Activated T-helper 2 cell treated with anti-CD3 and anti-CD28 coated beads, Interferon-gamma antibody, Interleukin-2, Interleukin-4, amounts not matched to agents 10 μg/mL and 5 μg/mL and 100 μg/mL, durations not matched to agents 14 hours and 24 hours and 36 hours (primary cell): ENCODE measurements around the gene FNBP1L. TPM values are rescaled to one million over a fixed set of nuclear protein-coding genes. Genes with fewer than 3 reads are reported as not detected.
"Not testable (repeated sequence)": the region's sequence is repeated elsewhere in the genome, so short reads cannot be mapped to it uniquely, and the experiment has no call there.

Experiments used
- DNase-seq: peaks from one replicate; pipeline ENCODE4 v3.0.0; 2021; ENCODE audit warnings: low spot score
- H3K27ac Mint-ChIP-seq: one replicate; pipeline ENCODE4 v1.8.0; 2021; ENCODE audit warnings: mixed read lengths
- H3K27me3 Mint-ChIP-seq: one replicate; pipeline ENCODE4 v1.8.0; 2021; ENCODE audit warnings: low read depth, mixed read lengths
- H3K36me3 Mint-ChIP-seq: one replicate; pipeline ENCODE4 v1.8.0; 2021; ENCODE audit warnings: low read depth, mixed read lengths
- H3K4me1 Mint-ChIP-seq: one replicate; pipeline ENCODE4 v1.8.0; 2021; ENCODE audit warnings: low read depth, mixed read lengths
- H3K4me3 Mint-ChIP-seq: one replicate; pipeline ENCODE4 v1.8.0; 2021; ENCODE audit warnings: low read depth, mild to moderate bottlenecking, moderate library complexity, mixed read lengths
- H3K9me3 Mint-ChIP-seq: one replicate; pipeline ENCODE4 v1.8.0; 2021; ENCODE audit warnings: mixed read lengths
- intact Hi-C: fragments of 100-400 bp; cut with micrococcal nuclease; formaldehyde crosslinking; loops from one replicate; pipeline ENCODE4 v1.15.1; 2023
- total RNA-seq: library from RNA; stranded (reverse); gene quantifications from 2 replicates; pipeline ENCODE4 v1.2.3, GENCODE V29; 2022

FNBP1L gene
- total RNA-seq, 1 donor from 2014 or later = 0.32 TPM

DNA sequence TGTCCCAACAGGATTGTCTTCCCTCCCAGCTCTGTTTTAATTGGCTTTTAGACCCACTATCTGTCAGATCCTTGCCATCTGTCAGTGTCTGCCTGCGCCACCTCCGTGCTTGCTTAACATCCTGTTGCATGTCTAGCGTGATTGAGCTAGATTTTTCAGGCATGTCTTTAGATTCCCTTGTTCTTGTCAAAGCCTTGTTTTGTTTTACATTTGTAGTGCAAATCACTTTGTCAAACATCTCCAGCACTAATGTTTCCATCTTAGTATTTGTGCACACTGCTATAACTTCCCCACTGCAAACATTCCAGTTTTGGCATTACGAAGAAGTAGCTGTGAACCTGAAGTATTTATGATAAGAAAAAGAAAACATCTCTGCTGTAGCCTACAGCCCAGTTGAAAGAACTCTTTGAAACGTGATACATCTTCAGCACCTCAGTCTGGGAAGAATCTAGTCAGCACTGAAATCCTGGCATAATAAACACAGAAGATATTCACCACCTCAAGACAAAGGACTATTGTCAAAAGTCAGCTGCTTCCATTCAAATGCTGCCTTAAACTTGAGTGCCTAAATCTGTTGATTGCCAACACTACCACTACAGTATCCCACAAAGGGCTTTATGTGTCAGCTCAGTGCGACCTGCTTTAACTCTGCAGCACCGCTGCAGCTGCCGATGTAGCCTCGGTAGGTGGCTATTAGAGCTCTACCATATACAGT, 105.0 kb downstream of the FNBP1L start:
- Mint-ChIP-seq H3K36me3 (peaks cover 3% of the 10 kb centered on the region), H3K4me3 (no peak overlapping the region), H3K4me1 (peaks cover 44% of the 10 kb centered on the region), H3K27ac (no peak overlapping the region), H3K9me3 (no peaks in the 10 kb centered on the region), H3K27me3 (peaks cover 18% of the 10 kb centered on the region)
- intact Hi-C loops = no loop called here
- DNase-seq = no peak

DNA sequence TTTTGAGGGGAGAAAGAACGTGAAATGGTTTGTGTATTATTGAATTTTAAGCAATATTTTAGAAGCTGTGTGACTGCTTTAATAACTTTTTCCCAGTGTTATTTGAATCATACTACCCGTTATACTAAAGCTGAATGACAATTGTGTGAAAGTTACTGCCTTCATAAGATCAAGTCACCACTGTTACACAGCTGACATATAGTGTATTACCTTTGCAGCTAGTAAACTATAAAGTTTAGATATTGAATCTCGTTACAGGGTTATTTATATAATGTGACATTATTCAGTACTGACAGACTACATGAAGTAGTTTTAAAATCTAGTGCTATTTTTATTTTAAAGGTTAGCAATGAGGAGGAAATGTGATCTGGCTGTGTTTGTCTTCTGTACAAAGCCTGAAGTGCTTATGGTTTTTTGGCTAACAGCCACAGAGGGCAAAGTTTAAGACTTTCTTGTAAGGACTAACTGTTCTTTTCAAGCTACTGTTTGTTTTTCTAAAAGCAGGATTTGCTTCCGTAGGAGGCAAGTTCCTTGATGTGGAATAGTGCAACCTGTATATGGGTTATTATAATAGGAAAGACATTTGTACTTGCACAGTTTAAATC, 106.1 kb downstream of the FNBP1L start:
- H3K36me3 Mint-ChIP-seq = peaks cover 10% of the 10 kb centered on the region
- H3K27me3 Mint-ChIP-seq = peaks cover 16% of the 10 kb centered on the region
- intact Hi-C loops, H3K27ac Mint-ChIP-seq, H3K9me3 Mint-ChIP-seq, H3K4me3 Mint-ChIP-seq, DNase-seq: not testable (repeated sequence)
- H3K4me1 Mint-ChIP-seq = peaks cover 46% of the 10 kb centered on the region

DNA sequence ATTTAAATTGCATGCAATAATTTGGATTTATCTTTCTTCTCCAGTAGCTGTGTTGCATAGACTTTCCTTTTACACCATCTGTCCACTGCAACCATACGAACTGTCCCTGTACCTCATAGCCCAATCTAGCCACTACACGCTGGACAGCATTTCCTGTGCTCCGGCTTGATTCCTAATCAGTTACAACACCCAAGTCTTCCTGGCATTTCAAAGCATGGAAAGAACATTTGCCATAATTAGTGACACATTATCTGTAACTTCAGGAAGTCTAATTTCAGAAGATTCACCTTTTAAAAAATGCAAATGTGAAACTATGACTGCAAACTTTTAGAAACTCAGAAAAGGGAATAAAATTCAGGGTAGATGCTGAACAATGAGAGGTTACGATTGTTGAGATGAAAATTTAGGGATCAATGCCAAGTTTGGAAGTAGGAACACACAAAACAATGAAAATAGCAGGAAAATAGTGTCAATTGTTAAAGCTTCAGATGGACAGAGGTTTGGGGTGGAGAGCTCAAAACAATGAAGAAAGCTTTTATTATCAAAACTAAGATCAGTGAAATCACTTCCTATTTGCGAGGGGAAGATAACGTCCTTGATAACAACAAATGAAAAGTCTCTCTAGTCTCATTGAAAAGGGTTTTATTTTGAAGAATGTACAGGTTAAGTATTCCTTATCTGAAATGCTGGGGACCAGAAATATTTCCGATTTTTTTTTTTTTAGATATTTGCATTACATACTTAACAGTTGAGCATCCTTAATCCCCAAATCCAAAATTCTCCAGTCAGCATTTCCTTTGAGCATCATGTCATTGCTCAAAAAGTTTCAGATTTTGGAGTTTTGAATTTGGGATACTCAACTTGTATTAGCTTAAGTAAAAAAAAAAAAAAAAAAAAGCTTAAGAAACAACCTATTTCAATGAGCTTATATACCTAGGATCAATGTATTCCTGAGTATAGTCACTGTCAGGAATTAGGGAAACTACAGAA, 107.3 kb downstream of the FNBP1L start:
- DNase-seq = no peak
- Mint-ChIP-seq H3K4me1 (peaks cover 46% of the 10 kb centered on the region), H3K27ac (no peak overlapping the region), H3K4me3 (peak overlapping the region; percentile 35), H3K9me3 (peaks cover 5% of the 10 kb centered on the region), H3K27me3 (peaks cover 16% of the 10 kb centered on the region), H3K36me3 (peaks cover 19% of the 10 kb centered on the region)
- intact Hi-C loops = no loop called here

DNA sequence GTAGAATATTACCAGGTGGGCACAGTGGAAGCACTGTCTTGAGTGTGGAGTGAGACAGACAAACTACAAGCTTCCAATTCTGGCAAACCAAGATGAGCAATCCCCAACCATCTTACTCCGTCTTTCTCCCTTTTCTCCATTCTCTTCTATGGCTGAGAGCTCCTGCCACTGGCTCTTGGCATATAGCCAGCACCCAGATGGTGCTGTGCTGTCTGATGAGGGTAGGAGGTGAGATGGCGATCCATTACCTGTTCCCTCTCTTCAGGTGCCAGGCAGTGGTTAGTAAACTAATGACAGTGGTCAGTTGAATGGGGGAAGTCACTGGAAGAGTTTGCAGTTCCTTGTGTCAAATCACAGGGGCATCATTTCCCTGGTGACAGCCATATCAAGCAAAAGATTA, 108.4 kb downstream of the FNBP1L start:
- Mint-ChIP-seq H3K9me3 (peaks cover 5% of the 10 kb centered on the region), H3K4me1 (peaks cover 44% of the 10 kb centered on the region), H3K27ac (no peak overlapping the region), H3K36me3 (peaks cover 28% of the 10 kb centered on the region), H3K27me3 (peaks cover 11% of the 10 kb centered on the region), H3K4me3 (no peak overlapping the region)
- intact Hi-C loops = no loop called here
- DNase-seq = no peak

DNA sequence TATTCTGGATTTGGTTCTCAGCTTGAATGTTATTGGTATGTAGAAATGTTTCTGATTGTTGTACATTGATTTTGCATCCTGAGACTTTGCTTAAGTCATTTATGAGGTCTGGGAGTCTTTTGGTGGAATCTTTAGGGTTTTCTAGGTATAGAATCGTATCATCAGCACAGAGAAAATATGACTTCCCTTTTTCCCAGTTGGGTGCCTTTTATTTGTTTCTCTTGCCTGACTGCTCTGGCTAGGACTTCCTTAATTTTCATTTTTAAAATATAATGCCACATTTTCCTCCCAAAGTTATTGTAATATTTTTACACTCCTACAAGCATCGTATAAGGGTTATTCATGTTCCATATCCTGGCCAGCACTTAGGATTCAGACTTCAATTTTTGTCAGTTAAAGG, 111.1 kb downstream of the FNBP1L start:
- H3K4me3 Mint-ChIP-seq = no peak overlapping the region
- DNase-seq = no peak
- intact Hi-C loops = no loop called here
- H3K4me1 Mint-ChIP-seq = peaks cover 27% of the 10 kb centered on the region
- H3K27ac Mint-ChIP-seq = no peak overlapping the region
- peaks cover 39% of the 10 kb centered on the region for H3K36me3 Mint-ChIP-seq
- H3K27me3 Mint-ChIP-seq = no peaks in the 10 kb centered on the region
- peaks cover 5% of the 10 kb centered on the region for H3K9me3 Mint-ChIP-seq

DNA sequence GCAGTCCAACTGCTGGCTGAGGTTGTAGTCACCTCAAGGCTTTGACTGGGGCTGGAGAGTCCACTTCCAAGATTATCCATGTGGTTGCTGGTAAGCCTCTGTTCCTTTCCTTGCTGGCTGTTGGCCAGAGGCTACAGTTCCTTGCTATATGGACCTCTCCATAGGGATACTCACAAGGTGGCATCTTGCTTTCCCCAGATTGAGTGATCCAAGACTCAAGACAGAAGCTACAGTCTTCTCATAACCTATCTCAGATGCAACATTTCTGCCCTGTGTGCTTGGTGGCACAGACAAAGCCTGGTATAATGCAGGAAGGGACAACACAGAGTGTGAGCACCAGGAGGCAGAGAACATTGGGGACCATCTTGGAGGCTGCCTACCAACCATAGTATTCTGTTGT, 111.8 kb downstream of the FNBP1L start:
- H3K9me3 Mint-ChIP-seq = peaks cover 5% of the 10 kb centered on the region
- intact Hi-C loops = loop anchor here (5.0 kb wide), 1 partner anchor 48 kb away; no protein-coding TSS in a partner anchor
- H3K4me1 Mint-ChIP-seq = peaks cover 22% of the 10 kb centered on the region
- no peaks in the 10 kb centered on the region for H3K27me3 Mint-ChIP-seq
- DNase-seq = no peak
- H3K36me3 Mint-ChIP-seq = peaks cover 43% of the 10 kb centered on the region
- no peak overlapping the region for H3K27ac Mint-ChIP-seq
- H3K4me3 Mint-ChIP-seq = no peak overlapping the region

DNA sequence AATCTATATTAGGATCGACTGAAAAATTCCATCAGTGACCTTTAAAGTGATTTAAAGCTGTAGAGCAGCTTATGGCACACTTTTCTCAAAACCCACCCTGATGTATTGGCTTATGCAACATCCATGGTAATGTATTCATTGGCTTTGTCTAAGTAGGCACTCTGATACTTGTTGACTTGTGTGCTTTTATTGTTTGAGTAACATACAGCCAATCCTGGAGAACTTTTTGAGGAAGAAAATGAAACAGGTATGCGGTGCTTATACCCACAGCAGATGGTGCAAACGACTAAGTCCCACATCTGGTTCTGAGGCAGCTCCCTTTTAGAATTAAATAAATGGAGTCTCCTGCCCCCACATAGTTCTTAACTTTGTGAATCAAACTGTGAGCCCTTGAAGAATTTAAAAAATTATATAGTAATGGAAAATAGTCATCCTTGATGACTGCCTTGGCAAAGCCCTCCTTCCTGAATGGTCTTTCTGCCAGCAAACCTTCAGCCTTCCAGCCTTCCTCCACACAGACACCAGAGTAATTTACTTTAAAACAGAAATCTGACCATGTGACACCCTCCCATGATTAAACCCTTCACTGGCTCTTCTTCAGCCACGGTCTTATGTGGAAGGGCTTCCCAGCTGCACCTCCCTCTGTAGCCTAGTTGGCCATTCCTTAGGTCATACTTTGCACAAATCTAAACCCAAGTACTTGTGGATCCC, 117.7 kb downstream of the FNBP1L start:
- no peaks in the 10 kb centered on the region for H3K4me1 Mint-ChIP-seq
- peak overlapping the region; percentile 8 for H3K27ac Mint-ChIP-seq
- H3K36me3 Mint-ChIP-seq = peaks cover 42% of the 10 kb centered on the region
- no peaks in the 10 kb centered on the region for H3K27me3 Mint-ChIP-seq
- H3K9me3 Mint-ChIP-seq = no peaks in the 10 kb centered on the region
- DNase-seq = no peak
- intact Hi-C loops = no loop called here
- H3K4me3 Mint-ChIP-seq = no peak overlapping the region

DNA sequence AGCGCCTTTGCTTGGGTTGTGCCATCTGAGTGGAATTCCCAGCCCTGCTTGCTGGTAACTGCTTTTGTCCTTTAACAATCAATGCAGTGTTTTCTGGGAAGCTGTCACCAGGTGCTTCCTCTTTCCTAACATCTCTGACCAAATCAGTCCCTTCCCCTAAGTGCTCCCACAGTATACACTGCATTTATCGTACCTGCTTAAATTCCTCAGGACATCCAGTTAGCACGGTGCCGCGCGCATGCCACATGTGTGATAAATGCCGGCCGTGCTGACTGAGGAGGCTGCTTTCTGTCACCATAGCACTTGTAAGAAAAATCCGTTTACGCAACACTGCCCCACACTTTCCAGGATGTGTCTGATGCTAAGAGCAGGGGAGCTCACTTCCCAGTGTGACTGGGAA, 118.3 kb downstream of the FNBP1L start:
- Mint-ChIP-seq H3K4me1 (no peaks in the 10 kb centered on the region), H3K4me3 (no peak overlapping the region), H3K27me3 (no peaks in the 10 kb centered on the region), H3K27ac (peak overlapping the region; percentile 8), H3K9me3 (no peaks in the 10 kb centered on the region), H3K36me3 (peaks cover 39% of the 10 kb centered on the region)
- intact Hi-C loops = no loop called here
- DNase-seq = no peak

DNA sequence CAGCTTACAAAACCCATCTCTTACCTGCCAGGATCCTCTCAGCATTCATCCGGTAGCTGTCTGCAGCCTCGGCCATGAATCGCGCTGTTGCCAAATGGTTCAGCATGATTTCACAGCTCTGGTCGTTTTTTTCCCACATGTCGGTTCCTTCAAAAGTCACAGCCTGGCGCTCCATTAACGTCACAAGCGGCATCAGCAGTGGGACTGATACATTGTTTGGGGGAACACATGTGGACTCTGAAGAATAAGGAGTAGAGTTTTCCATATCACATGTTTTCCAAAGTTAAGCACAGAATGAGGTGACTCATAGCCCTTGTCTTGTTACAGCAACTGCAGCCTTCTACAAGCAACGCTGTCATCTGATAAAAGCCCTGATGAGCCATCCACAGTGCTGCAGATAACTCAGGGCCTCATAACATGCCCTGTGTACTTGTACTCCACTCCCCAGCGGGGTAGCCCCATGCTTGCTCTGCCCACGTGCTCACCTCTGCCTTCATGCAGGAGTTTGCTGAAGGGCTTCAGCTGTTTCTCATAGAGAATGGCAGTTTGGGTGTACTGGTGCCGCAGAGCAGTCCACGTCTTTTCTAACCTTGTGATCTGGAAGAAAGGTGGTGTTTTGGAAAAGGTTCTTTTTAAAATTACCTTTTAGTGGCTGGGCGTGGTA, 119.5 kb downstream of the FNBP1L start:
- Mint-ChIP-seq H3K36me3 (peaks cover 33% of the 10 kb centered on the region), H3K4me1 (no peaks in the 10 kb centered on the region), H3K4me3 (no peak overlapping the region), H3K27me3 (no peaks in the 10 kb centered on the region), H3K27ac (no peak overlapping the region), H3K9me3 (no peaks in the 10 kb centered on the region)
- DNase-seq = no peak
- intact Hi-C loops = no loop called here

DNA sequence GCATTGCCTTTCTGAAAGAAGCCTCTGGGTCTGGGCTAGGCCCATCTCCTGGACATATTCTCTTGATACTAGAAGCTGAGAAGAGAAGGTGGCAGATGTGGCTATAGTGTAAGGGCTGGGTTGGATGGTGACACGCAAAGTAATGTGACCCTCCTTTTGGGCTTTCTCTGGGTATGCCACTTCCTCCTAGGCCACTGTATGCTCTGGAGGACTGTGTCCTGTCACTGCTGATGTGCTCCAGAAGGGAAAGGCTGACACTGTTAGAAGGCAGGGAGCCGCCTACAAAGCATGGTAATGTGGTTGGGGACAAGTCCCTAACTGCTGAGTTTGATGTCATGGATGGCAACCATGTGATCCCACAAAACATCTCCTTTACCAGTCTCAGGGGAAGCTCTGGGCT, 121.6 kb downstream of the FNBP1L start:
- H3K27me3 Mint-ChIP-seq = no peaks in the 10 kb centered on the region
- no peak overlapping the region for H3K4me3 Mint-ChIP-seq
- no peaks in the 10 kb centered on the region for H3K9me3 Mint-ChIP-seq
- no peaks in the 10 kb centered on the region for H3K4me1 Mint-ChIP-seq
- peaks cover 29% of the 10 kb centered on the region for H3K36me3 Mint-ChIP-seq
- no peak for DNase-seq
- H3K27ac Mint-ChIP-seq = no peak overlapping the region
- intact Hi-C loops = no loop called here

DNA sequence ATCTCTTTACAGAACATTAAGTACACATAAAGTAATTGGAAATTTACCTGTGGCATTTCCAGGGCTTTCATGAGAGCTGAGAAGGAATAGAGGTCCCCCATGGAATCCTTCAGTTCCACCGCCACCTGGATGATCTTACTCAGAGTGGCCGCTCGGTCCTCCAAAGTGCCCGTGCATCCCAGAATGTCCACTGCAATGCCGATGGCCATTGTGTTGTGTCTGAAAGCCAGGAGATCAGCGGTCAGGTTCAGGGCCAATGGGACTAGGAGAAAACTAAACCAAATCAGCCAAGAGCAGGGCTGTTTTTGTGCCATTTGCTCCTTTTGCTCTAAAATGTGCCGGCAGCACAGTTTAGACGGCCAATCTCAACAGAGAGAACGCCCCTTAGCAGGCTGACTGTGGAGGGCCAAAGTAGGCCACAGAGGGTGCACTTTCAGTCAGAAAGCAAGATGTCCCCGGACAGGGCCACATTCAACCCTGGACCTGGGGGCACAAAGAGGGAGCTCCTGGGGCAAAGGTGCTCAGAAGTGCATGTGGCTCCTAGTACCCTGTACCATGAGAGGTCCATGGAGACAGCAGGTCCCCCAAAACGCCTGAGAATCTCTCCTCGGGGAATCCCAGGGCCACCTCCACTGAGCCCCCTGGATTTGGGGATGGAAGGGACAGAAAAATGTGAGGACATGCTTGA, 123.8 kb downstream of the FNBP1L start:
- no peak overlapping the region for H3K27ac Mint-ChIP-seq
- no peak for DNase-seq
- H3K4me3 Mint-ChIP-seq = no peak overlapping the region
- no peaks in the 10 kb centered on the region for H3K9me3 Mint-ChIP-seq
- no peaks in the 10 kb centered on the region for H3K27me3 Mint-ChIP-seq
- intact Hi-C loops = no loop called here
- H3K36me3 Mint-ChIP-seq = peaks cover 21% of the 10 kb centered on the region
- no peaks in the 10 kb centered on the region for H3K4me1 Mint-ChIP-seq
